GM12872 (cell line): ENCODE results near the gene CELF5.

Source experiments
- TF ChIP-seq, protein P1 (sequence below): IDR thresholded peaks from 3 replicates; pipeline ENCODE4 v1.5.1; 2011; ENCODE audit warnings: low read depth, mild to moderate bottlenecking, low read length, moderate library complexity; ENCODE audit not compliant: insufficient read depth

Gene CELF5

DNA sequence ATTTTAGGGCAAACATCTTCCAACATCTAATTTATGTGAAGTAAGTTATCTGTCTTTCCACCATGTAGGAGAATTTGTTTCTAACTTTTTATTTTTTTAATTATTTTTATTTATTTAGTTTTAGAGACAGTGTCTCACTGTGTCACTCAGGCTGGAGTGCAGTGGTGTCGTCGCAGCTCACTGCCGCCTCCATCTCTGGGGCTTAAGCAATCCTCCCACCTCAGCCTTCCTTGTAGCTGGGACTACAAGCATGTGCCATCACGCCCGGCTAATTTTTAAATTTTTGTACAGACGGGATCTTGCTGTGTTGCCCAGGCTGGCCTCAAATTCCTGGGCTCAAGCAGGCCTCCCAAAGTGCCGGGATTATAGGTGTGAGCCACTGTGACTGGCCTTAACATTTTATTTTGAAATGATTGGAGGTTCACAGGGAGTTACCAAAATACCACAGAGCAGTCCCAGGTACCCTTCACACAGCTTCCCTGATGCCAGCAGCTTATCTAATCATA lies 58.8 kb downstream of the CELF5 start:
- TF ChIP-seq, protein P1, sequence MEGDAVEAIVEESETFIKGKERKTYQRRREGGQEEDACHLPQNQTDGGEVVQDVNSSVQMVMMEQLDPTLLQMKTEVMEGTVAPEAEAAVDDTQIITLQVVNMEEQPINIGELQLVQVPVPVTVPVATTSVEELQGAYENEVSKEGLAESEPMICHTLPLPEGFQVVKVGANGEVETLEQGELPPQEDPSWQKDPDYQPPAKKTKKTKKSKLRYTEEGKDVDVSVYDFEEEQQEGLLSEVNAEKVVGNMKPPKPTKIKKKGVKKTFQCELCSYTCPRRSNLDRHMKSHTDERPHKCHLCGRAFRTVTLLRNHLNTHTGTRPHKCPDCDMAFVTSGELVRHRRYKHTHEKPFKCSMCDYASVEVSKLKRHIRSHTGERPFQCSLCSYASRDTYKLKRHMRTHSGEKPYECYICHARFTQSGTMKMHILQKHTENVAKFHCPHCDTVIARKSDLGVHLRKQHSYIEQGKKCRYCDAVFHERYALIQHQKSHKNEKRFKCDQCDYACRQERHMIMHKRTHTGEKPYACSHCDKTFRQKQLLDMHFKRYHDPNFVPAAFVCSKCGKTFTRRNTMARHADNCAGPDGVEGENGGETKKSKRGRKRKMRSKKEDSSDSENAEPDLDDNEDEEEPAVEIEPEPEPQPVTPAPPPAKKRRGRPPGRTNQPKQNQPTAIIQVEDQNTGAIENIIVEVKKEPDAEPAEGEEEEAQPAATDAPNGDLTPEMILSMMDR = no peak

DNA sequence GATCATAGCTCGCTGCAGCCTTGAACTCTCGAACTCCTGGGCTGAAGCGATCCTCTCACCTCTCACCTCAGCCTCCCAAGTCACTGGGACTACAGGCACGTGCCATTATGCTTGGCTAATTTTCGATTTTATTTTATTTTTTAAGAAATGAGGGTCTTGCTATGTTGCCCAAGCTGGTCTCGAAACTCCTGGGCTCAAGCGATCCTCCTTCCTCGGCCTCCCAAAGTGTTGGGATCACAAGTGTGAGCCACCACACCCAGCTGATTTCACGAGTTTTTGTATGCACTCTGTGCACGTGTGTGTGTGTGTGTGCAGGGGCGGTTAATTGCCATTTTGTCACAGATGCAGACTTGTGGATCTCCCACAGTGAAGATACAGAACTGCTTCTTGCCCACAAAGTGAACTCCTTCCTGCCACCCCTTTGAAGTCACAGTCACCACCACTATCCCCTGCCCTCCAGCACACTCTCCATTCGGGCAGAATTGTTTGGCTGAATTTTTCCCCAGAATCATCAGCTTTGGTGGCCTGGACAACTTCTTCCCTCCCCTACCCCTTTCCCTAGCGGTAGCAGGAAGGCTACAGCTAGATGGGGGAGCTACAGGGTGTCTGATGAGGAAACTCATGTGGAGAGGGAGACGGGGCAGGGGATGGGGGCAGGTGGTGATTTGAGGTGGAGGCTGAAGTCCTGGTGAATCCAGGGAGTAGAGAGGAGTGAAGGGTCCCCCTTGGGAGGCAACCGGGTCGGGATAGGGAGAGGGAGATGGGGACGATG lies 59.6 kb downstream of the CELF5 start:
- TF ChIP-seq, protein P1 = no peak

DNA sequence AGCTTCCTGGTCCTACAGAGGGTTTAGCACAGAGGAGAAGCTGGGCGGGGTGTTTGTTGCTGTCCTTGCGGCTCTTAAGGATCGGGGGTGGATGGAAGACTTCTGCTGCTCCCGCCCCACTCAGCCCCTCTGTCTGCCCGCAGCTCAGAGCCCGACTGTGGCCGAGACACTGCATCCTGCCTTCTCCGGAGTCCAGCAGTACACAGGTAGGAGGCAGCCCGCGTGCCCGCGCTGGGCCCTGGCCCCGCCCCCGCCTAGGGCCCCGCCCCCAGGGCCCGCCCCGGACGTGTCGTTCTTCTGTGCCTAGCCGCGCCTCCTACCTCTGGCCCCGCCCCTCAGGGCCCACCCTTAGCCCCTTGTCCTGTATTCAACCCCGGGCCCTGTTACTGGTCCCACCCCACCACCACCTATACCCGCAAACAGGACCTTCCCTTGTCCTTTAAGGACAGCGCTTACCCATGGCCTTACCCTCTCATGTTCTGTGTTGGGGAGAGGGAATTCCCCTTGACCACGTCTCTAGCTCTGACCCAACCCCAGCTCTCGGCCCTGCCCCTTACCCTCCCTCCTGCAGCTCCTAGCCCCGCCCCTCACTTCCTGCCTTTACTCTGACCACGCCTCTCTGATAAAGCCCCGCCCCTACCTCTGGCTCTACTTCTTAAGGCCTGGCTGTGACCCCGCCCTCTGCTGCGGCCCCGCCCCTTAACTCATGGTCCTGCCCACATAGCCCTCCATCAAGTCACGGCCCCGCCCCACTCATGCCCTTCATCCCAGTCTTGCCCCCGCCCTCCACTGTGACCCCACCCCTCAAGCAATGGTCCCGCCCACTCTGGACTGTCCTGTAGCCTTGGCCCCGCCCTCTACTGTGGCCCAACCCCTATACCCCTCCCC lies 60.5 kb downstream of the CELF5 start:
- TF ChIP-seq, protein P1 = no peak

DNA sequence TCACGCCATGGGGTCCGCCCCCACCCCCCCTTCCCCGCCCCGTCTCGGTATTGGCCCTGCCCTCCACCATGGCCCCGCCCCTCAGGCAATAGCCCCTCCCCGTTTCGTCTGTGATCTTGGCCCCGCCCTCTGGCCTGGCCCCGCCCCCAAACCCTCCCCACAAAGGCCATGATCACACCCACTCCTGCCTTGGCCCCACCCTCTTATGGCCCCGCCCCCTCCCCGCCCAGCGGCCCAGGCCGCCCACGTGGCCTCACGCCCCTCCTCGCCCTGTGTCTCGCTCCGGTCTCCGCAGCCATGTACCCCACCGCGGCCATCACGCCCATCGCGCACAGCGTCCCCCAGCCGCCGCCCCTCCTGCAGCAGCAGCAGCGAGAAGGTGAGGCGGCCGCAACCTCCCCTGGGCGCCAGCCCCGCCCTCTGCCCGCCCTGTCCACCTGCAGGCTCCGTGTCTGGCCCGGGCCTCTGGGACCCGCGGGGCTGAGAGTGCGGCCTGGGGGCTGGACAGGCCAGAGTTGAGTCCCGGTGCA lies 61.3 kb downstream of the CELF5 start:
- TF ChIP-seq, protein P1 = no peak

DNA sequence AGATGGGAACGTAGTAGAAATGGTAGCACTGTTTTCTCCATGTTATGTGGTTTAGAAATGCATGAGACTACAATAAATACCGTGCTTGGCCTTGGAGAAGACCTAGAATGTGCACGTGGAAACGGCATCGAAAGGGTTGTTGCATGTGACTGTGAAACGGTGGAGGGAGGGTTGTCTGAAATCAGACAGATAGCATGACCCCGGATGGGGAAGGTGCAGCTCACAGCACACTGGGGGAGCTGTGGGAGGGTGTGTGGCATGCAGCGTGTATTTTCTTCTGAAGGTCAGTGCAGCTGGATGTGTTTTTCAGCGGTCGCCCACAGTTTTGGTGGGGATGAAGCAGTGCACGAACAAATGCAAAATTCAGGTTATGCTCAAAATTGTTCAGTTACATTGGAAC lies 63.4 kb downstream of the CELF5 start:
- TF ChIP-seq, protein P1 = no peak

DNA sequence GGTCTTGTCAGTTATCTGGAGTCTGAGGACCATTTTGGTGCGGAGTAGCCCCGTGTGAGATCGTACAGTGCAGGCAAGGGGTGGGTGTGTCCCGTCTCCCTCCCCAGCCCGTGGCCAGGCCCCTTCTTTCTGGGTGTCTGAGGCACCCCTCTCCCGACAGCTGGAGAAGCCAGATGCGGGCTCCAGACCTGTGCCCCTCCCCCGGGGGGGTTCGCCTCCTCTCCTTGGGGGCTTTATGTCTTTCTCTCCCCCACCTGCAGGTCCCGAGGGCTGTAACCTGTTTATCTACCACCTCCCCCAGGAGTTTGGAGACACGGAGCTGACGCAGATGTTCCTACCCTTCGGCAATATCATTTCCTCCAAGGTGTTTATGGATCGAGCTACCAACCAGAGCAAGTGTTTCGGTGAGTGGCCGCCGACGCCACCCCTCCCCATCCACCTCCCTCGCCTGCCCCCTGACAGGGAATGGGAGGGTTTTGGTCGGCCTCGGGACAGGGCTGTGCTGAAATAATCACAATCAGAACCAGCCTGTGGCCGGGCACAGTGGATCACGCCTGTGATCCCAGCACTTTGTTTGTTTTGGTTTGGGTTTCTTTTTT lies 65.6 kb downstream of the CELF5 start:
- TF ChIP-seq, protein P1 = no peak

DNA sequence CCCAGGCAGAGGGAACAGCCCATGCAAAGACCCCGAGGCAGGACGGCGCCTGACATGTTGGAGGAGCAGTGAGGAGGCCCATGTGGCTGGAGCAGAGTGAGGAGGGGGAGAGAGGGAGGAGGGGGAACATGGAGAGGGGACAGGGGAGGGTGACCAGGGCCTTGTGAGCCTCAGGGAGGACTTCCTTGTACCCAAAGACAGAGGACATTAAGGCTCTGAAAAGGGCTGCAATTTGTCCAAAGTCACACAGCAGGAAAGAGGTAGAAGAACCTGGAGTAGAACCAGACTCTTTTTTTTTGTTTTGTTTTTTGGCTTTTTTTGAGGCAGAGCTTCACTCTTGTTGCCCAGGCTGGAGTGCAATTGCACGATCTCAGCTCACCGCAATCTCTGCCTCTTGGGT lies 67.2 kb downstream of the CELF5 start:
- TF ChIP-seq, protein P1 = no peak
